NB4 (cell line): Measurements from ENCODE around the gene RPL12.

Source experiments
- MAX ChIP-seq: IDR thresholded peaks from 2 replicates; pipeline ENCODE4 v1.6.1; 2011; ENCODE audit warnings: low read depth, low read length
- TF ChIP-seq, protein P1 (sequence below): IDR thresholded peaks from one replicate; pipeline ENCODE4 v1.5.1; 2012; ENCODE audit warnings: low read depth, low read length

GRCh38 chr9:127402401-127403090 is 48.7 kb downstream of the RPL12 start:
- TF ChIP-seq, protein P1, sequence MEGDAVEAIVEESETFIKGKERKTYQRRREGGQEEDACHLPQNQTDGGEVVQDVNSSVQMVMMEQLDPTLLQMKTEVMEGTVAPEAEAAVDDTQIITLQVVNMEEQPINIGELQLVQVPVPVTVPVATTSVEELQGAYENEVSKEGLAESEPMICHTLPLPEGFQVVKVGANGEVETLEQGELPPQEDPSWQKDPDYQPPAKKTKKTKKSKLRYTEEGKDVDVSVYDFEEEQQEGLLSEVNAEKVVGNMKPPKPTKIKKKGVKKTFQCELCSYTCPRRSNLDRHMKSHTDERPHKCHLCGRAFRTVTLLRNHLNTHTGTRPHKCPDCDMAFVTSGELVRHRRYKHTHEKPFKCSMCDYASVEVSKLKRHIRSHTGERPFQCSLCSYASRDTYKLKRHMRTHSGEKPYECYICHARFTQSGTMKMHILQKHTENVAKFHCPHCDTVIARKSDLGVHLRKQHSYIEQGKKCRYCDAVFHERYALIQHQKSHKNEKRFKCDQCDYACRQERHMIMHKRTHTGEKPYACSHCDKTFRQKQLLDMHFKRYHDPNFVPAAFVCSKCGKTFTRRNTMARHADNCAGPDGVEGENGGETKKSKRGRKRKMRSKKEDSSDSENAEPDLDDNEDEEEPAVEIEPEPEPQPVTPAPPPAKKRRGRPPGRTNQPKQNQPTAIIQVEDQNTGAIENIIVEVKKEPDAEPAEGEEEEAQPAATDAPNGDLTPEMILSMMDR, result no peak
- no peak for TF ChIP-seq MAX
